Endothelial cell (in vitro differentiated cells): ENCODE measurements around the gene ASB5. TPM values are rescaled to one million over a fixed set of nuclear protein-coding genes. Genes with fewer than 3 reads are reported as not detected.

Experiments
- DNase-seq: peaks from one replicate; pipeline ENCODE4 v3.0.0; 2021; ENCODE audit warnings: low spot score
- H3K27ac Mint-ChIP-seq: one replicate; pipeline ENCODE4 v1.8.0; 2021; ENCODE audit warnings: mixed read lengths, inconsistent platforms; ENCODE audit not compliant: unreplicated experiment
- H3K27me3 Mint-ChIP-seq: one replicate; pipeline ENCODE4 v1.8.0; 2021; ENCODE audit warnings: mild to moderate bottlenecking, moderate library complexity, mixed read lengths, inconsistent platforms; ENCODE audit not compliant: unreplicated experiment
- H3K36me3 Mint-ChIP-seq: one replicate; pipeline ENCODE4 v1.8.0; 2021; ENCODE audit warnings: mild to moderate bottlenecking, low read depth, mixed read lengths, inconsistent platforms; ENCODE audit not compliant: unreplicated experiment
- H3K4me1 Mint-ChIP-seq: one replicate; pipeline ENCODE4 v1.8.0; 2021; ENCODE audit warnings: mild to moderate bottlenecking, mixed read lengths, inconsistent platforms; ENCODE audit not compliant: unreplicated experiment
- H3K4me3 Mint-ChIP-seq: one replicate; pipeline ENCODE4 v1.8.0; 2021; ENCODE audit warnings: mild to moderate bottlenecking, mixed read lengths, inconsistent platforms; ENCODE audit not compliant: unreplicated experiment
- H3K9me3 Mint-ChIP-seq: one replicate; pipeline ENCODE4 v1.8.0; 2021; ENCODE audit warnings: mixed read lengths, inconsistent platforms; ENCODE audit not compliant: unreplicated experiment
- total RNA-seq: library from RNA; stranded (reverse); fragmentation: NEBNext Ultra II Directional; extraction: Animal tissue kit (Norgen Biotek cat#: 25700); gene quantifications from one replicate; pipeline ENCODE4 v1.2.1, GENCODE V29; 2021; ENCODE audit not compliant: unreplicated experiment
- TF ChIP-seq, protein P1 (sequence below): fragments of 200-600 bp; sonication (generic); IDR thresholded peaks from one replicate; pipeline ENCODE4 v1.5.0; 2021; ENCODE audit warnings: antibody characterized with exemption; ENCODE audit not compliant: unreplicated experiment

ASB5 gene
- total RNA-seq, 1 donor from 2014 or later = not detected

DNA sequence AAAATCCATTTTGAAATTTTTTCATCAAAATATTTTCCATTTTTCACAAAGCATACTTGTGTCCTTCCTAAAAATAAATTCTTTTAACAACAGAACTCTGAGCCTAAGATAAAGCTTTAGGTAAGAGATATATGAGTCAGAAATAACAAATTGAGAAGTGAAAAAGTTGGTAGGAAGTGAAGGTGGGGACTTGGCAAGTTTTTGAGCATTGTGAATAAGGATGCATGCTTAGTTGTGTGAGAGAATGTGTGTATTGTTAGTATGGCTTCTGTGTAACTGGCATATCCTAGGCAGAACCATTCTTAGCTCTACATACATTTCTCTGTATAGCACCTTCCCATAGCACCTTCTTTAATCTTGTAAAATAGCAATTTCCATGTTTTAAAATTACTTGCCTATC is 6.8 kb downstream of the ASB5 start:
- Mint-ChIP-seq H3K4me3 (no peak overlapping the region), H3K27ac (no peak overlapping the region), H3K9me3 (no peaks in the 10 kb centered on the region), H3K4me1 (no peaks in the 10 kb centered on the region), H3K36me3 (no peaks in the 10 kb centered on the region), H3K27me3 (no peaks in the 10 kb centered on the region)
- no peak for DNase-seq
- TF ChIP-seq, protein P1, sequence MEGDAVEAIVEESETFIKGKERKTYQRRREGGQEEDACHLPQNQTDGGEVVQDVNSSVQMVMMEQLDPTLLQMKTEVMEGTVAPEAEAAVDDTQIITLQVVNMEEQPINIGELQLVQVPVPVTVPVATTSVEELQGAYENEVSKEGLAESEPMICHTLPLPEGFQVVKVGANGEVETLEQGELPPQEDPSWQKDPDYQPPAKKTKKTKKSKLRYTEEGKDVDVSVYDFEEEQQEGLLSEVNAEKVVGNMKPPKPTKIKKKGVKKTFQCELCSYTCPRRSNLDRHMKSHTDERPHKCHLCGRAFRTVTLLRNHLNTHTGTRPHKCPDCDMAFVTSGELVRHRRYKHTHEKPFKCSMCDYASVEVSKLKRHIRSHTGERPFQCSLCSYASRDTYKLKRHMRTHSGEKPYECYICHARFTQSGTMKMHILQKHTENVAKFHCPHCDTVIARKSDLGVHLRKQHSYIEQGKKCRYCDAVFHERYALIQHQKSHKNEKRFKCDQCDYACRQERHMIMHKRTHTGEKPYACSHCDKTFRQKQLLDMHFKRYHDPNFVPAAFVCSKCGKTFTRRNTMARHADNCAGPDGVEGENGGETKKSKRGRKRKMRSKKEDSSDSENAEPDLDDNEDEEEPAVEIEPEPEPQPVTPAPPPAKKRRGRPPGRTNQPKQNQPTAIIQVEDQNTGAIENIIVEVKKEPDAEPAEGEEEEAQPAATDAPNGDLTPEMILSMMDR = no peak

DNA sequence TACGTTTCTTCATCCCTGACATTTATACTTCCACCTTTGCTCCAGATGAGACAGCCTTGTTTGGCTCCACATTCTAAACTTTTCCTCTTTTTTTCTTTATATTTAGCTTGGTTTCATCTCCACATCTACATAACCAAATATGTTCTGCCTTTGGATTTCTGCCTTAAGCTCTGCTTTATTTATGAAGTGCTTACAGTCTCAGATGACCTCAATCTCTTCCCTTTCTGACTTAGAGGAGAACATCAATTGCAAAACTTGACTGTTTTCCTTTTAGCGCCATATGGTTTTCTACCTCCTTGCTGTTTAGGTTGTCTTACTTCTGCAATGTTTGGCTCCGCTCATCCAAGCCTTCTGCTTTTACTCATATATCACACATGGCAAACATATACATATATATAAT is 7.5 kb downstream of the ASB5 start:
- Mint-ChIP-seq H3K4me3 (no peak overlapping the region), H3K4me1 (no peaks in the 10 kb centered on the region), H3K9me3 (no peaks in the 10 kb centered on the region), H3K27me3 (no peaks in the 10 kb centered on the region), H3K27ac (no peak overlapping the region), H3K36me3 (no peaks in the 10 kb centered on the region)
- DNase-seq = no peak
- TF ChIP-seq, protein P1 = no peak

DNA sequence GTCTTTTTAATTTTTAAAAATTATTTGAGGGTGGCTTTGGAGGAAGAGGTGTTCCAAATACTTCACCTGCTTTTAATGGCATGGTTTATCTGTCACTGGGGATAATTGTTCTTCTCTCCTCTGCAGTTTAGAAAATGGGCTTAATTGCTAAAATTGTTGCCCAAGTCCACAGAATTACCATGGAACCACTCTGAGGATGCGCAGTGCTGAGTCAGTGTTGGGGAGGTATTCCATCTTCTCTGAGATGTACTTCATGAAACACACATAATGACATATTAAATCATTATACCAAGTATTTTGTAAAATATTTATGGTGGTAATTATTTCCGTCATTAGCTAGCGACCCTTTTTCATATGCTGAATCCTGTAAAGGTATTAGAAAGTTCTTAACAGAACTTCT is 8.0 kb downstream of the ASB5 start:
- no peaks in the 10 kb centered on the region for H3K4me1 Mint-ChIP-seq
- H3K27me3 Mint-ChIP-seq = no peaks in the 10 kb centered on the region
- TF ChIP-seq, protein P1 = no peak
- DNase-seq = no peak
- H3K36me3 Mint-ChIP-seq = no peaks in the 10 kb centered on the region
- no peak overlapping the region for H3K27ac Mint-ChIP-seq
- no peak overlapping the region for H3K4me3 Mint-ChIP-seq
- H3K9me3 Mint-ChIP-seq = no peaks in the 10 kb centered on the region

DNA sequence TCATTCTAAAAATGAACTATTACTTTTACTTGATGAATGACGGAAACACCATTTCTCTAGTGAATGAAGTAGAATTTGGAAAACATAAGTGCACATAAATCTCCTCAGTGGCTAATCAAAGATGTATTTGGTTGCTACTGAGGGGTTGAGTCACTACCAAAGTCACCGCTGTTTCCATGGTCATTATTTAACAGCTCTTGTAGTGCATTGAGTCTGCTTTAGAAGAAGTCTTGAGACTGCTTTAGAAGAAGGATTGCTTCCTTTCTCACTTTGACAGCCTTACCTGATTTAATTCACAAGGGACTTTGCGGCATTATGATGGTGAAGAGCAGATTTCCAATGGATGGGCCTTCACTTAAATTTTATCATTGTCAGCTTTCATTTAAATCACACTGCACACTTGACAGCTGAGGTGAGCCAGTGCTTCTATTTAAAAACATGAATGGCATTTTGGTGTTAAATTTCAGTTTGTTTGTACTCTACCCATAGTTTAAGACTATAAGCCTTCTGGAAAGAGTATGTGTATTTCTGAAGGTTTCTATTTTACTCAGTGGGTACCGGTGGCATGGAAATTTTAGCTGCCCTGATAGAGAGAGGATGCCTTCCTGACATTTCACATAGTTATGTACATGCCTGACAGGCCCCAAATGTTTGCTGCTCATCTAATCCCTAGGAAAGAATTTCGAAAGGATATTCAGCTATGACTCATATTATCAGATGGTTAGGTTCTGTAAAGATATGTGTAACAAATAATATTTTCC is 9.5 kb downstream of the ASB5 start:
- Mint-ChIP-seq H3K27ac (no peak overlapping the region), H3K27me3 (no peaks in the 10 kb centered on the region), H3K9me3 (no peaks in the 10 kb centered on the region), H3K4me3 (no peak overlapping the region), H3K36me3 (no peaks in the 10 kb centered on the region), H3K4me1 (no peaks in the 10 kb centered on the region)
- TF ChIP-seq, protein P1 = no peak
- DNase-seq = no peak

DNA sequence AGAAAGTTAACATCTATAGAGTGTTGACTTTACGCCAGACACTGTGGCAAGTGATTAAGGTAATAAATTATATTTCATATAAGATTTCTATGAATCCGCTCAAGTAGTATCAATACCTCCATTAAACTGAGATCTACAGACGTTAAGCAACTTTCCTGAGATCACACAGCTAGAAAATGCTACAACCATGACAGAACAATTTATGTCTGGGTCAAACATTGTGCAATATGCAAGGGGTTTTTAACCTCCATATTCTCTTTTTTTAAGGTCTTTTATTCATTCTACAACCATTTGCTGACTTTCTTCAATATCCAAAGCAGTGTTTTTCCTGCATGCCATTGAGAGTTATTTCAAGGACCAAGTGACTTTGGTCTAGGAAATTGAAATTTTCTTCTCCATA is 10.9 kb downstream of the ASB5 start:
- no peak for DNase-seq
- Mint-ChIP-seq H3K27me3 (no peaks in the 10 kb centered on the region), H3K4me1 (no peaks in the 10 kb centered on the region), H3K4me3 (no peak overlapping the region), H3K36me3 (no peaks in the 10 kb centered on the region), H3K27ac (no peak overlapping the region), H3K9me3 (no peaks in the 10 kb centered on the region)
- TF ChIP-seq, protein P1 = no peak
